ENCODE results near the gene ZBTB6. TPM values are rescaled to one million over a fixed set of nuclear protein-coding genes. Genes with fewer than 3 reads are reported as not detected.

ZBTB6 gene
- total and polyA plus RNA-seq, 2 of the 13 experiments (the other 11 are each of a cell fraction or from before 2014, with no cell fraction given) = 3.7 to 7.1 TPM

DNA sequence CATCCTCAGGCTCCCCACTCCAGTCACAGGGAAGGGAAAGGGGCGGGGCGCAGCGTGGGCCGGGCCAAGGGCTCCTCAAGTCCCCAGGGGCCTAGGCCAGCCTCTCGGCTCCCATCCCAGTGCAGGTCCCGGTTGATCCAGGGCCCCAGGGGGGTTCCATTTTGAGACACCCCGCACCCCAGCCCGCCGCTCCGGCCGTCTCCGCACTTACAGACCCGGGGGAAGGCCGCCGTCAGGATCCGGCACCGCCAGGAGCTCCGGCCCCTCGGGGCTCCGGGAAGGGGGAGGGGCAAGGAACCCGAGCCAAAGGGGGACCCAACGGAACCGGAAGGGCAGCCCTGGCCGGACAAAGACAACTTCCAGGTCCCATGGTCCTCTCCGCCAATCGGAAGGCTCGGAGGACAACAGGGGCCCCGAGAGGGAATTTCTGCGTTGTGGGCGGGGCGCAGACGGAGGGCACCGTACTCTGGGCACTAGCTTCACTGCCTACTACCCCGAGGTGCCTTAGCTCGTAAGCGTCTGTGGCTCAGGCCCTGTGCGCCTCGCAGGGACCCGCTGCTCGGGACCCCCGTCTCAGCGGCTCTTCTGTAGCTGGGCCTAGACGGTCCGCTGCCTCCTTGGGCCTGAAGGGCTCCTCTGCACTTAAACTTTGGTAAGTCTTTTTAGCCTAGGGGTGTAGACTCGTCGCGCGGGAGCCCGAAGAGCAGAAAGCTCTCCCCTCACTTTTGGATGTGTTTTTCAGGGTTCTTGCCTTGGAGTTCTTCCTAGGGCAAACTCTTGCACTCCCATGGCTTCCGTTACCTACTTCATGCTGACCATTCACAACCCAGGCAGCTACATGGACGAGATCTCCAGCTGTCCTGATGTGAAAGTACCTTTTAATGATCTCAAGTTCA is 18.4 kb upstream of the ZBTB6 start, which contains the start of gene ZBTB26 (continued):
- TF ChIP-seq, protein P1, sequence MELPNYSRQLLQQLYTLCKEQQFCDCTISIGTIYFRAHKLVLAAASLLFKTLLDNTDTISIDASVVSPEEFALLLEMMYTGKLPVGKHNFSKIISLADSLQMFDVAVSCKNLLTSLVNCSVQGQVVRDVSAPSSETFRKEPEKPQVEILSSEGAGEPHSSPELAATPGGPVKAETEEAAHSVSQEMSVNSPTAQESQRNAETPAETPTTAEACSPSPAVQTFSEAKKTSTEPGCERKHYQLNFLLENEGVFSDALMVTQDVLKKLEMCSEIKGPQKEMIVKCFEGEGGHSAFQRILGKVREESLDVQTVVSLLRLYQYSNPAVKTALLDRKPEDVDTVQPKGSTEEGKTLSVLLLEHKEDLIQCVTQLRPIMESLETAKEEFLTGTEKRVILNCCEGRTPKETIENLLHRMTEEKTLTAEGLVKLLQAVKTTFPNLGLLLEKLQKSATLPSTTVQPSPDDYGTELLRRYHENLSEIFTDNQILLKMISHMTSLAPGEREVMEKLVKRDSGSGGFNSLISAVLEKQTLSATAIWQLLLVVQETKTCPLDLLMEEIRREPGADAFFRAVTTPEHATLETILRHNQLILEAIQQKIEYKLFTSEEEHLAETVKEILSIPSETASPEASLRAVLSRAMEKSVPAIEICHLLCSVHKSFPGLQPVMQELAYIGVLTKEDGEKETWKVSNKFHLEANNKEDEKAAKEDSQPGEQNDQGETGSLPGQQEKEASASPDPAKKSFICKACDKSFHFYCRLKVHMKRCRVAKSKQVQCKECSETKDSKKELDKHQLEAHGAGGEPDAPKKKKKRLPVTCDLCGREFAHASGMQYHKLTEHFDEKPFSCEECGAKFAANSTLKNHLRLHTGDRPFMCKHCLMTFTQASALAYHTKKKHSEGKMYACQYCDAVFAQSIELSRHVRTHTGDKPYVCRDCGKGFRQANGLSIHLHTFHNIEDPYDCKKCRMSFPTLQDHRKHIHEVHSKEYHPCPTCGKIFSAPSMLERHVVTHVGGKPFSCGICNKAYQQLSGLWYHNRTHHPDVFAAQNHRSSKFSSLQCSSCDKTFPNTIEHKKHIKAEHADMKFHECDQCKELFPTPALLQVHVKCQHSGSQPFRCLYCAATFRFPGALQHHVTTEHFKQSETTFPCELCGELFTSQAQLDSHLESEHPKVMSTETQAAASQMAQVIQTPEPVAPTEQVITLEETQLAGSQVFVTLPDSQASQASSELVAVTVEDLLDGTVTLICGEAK (IDR thresholded peaks at IDR 0.05) = peak; percentile 72
- TF ChIP-seq, protein P1 (CRISPR knock-in tag; IDR thresholded peaks at IDR 0.05) = peak; percentile 73
- TF ChIP-seq ZNF816 (CRISPR knock-in tag; IDR thresholded peaks at IDR 0.05; ENCODE audit: borderline replicate concordance) = peak; percentile 62; the same call in 1 of the 2 replicates
- no peak for TF ChIP-seq RORA (CRISPR knock-in tag; IDR thresholded peaks at IDR 0.05)
- TF ChIP-seq PHF21A (CRISPR knock-in tag; IDR thresholded peaks at IDR 0.05) = peak; percentile 77
- TF ChIP-seq ZFP1 (CRISPR knock-in tag; IDR thresholded peaks at IDR 0.05) = no peak
- TF ChIP-seq GTF3A (CRISPR knock-in tag; conservative IDR thresholded peaks at IDR 0.05) = no peak
- TF ChIP-seq EEA1 (CRISPR knock-in tag; IDR thresholded peaks at IDR 0.05; ENCODE audit: borderline replicate concordance) = 0 out of 2 replicates have a peak, but pooled peaks have one; percentile 68
- TF ChIP-seq PCBP1 (IDR thresholded peaks at IDR 0.05; ENCODE audit: borderline replicate concordance, low read depth, low read length) = peak; percentile 96
- TF ChIP-seq ZNF343 (CRISPR knock-in tag; IDR thresholded peaks at IDR 0.05) = 0 out of 2 replicates have a peak, but pooled peaks have one; percentile 29
- TF ChIP-seq, protein P2, sequence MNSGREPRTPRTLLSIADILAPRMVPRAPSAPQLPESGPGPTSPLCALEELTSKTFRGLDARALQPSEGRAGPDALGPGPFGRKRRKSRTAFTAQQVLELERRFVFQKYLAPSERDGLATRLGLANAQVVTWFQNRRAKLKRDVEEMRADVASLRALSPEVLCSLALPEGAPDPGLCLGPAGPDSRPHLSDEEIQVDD (CRISPR knock-in tag; IDR thresholded peaks at IDR 0.05; ENCODE audit: borderline replicate concordance) = peak; percentile 35; the same call in 1 of the 2 replicates
- no peak for TF ChIP-seq CENPT (CRISPR knock-in tag; IDR thresholded peaks at IDR 0.05; ENCODE audit: low read depth)
- no peak for TF ChIP-seq ZNF34 (CRISPR knock-in tag; IDR thresholded peaks at IDR 0.05; ENCODE audit: borderline replicate concordance)
- TF ChIP-seq, protein P3, sequence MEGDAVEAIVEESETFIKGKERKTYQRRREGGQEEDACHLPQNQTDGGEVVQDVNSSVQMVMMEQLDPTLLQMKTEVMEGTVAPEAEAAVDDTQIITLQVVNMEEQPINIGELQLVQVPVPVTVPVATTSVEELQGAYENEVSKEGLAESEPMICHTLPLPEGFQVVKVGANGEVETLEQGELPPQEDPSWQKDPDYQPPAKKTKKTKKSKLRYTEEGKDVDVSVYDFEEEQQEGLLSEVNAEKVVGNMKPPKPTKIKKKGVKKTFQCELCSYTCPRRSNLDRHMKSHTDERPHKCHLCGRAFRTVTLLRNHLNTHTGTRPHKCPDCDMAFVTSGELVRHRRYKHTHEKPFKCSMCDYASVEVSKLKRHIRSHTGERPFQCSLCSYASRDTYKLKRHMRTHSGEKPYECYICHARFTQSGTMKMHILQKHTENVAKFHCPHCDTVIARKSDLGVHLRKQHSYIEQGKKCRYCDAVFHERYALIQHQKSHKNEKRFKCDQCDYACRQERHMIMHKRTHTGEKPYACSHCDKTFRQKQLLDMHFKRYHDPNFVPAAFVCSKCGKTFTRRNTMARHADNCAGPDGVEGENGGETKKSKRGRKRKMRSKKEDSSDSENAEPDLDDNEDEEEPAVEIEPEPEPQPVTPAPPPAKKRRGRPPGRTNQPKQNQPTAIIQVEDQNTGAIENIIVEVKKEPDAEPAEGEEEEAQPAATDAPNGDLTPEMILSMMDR (CRISPR knock-in tag; IDR thresholded peaks at IDR 0.05) = no peak
- TF ChIP-seq FOSL1 (CRISPR knock-in tag; IDR thresholded peaks at IDR 0.05; ENCODE audit: borderline replicate concordance) = peak; percentile 34; the same call in 1 of the 2 replicates
- 0 out of 2 replicates have a peak, but pooled peaks have one; percentile 33 for TF ChIP-seq ZNF441 (CRISPR knock-in tag; IDR thresholded peaks at IDR 0.05; ENCODE audit: borderline replicate concordance)
- 0 out of 2 replicates have a peak, but pooled peaks have one; percentile 70 for TF ChIP-seq ZNF891 (CRISPR knock-in tag; IDR thresholded peaks at IDR 0.05)
- TF ChIP-seq CCDC6 (CRISPR knock-in tag; IDR thresholded peaks at IDR 0.05) = peak; percentile 38; the same call in 1 of the 2 replicates

Measured in HepG2 (cell line).